Large intestine (tissue), 3 donors: Measurements from ENCODE around the gene STK11. TPM values are rescaled to one million over a fixed set of nuclear protein-coding genes. Genes with fewer than 3 reads are reported as not detected.

ENCODE experiments used
- DNase-seq, 2 donors: peaks; one replicate each; pipeline versions ENCODE4 v3.0.0 to v3.0.0-alpha.2; 2013
- H3K27ac ChIP-seq: one replicate; pipeline ENCODE4 v1.5.1; 2013; ENCODE audit warnings: low read length
- H3K27me3 ChIP-seq: 2 replicates; pipeline ENCODE4 v1.6.1; 2013; ENCODE audit warnings: low read length; ENCODE audit not compliant: control insufficient read depth, insufficient read depth
- H3K36me3 ChIP-seq: 2 replicates; pipeline ENCODE4 v1.6.1; 2013; ENCODE audit warnings: low read length; ENCODE audit not compliant: control insufficient read depth, insufficient read depth
- H3K4me1 ChIP-seq: one replicate; pipeline ENCODE4 v1.6.1; 2013; ENCODE audit warnings: low read length; ENCODE audit not compliant: control insufficient read depth, insufficient read depth
- H3K4me3 ChIP-seq: one replicate; pipeline ENCODE4 v1.5.1; 2013; ENCODE audit warnings: low read length
- H3K9me3 ChIP-seq: one replicate; pipeline ENCODE4 v1.6.1; 2013; ENCODE audit warnings: mild to moderate bottlenecking, low read depth, low read length, moderate library complexity; ENCODE audit not compliant: control insufficient read depth
- WGBS: methylation state at CpG from one replicate; pipeline ENCODE4 v1.1.5; 2013; ENCODE audit warnings: low lambda C conversion rate; ENCODE audit not compliant: insufficient coverage; 5-methylcytosine and 5-hydroxymethylcytosine counted together
- polyA plus RNA-seq: library from polyadenylated mRNA; unstranded; fragments of 120-200 nt; gene quantifications from one replicate; pipeline ENCODE4 v1.2.1, GENCODE V29; 2013

Gene STK11
- polyA plus RNA-seq, 1 donor = 67.1 TPM

- Histone ChIP-seq H3K27me3 (no peaks in the 10 kb centered on the region), H3K36me3 (peaks cover 16% of the 10 kb centered on the region), H3K27ac (peak within 1 kb of the TSS; percentile 100), H3K4me1 (peaks cover 41% of the 10 kb centered on the region), H3K9me3 (no peaks in the 10 kb centered on the region), H3K4me3 (peak within 1 kb of the TSS; percentile 85)
- WGBS = no CpG with 5 or more reads among the region's 60 CpGs
- DNase-seq = peak; percentile 77 to 91
These were observed 42.7 kb downstream of the STK11 start, which contains the start of gene MIDN for GRCh38 chr19:1248139-1248785. Gene MIDN, plus strand, starts transcription at chr19:1248583. Its CDS starts 1,714 bp downstream, at chr19:1250297.

GRCh38 chr19:1248786-1249297 is 43.3 kb downstream of the STK11 start:
- peak in 1 of 2 donors; percentile 61 for DNase-seq
- Histone ChIP-seq H3K4me3 (peak overlapping the region; percentile 85), H3K36me3 (peaks cover 19% of the 10 kb centered on the region), H3K9me3 (no peaks in the 10 kb centered on the region), H3K27ac (peak overlapping the region; percentile 100), H3K4me1 (peaks cover 43% of the 10 kb centered on the region), H3K27me3 (no peaks in the 10 kb centered on the region)
- WGBS = no CpG with 5 or more reads among the region's 74 CpGs

GRCh38 chr19:1249298-1249989 is 43.9 kb downstream of the STK11 start:
- Histone ChIP-seq H3K4me3 (peak overlapping the region; percentile 86), H3K27me3 (no peaks in the 10 kb centered on the region), H3K4me1 (peaks cover 41% of the 10 kb centered on the region), H3K36me3 (peaks cover 21% of the 10 kb centered on the region), H3K9me3 (no peaks in the 10 kb centered on the region), H3K27ac (peak overlapping the region; percentile 100)
- peak; percentile 97 to 98 for DNase-seq
- no CpG with 5 or more reads among the region's 102 CpGs for WGBS

GRCh38 chr19:1249990-1250436 is 44.4 kb downstream of the STK11 start:
- H3K4me3 ChIP-seq = peak overlapping the region; percentile 86
- H3K27ac ChIP-seq = peak overlapping the region; percentile 87
- no CpG with 5 or more reads among the region's 67 CpGs for WGBS
- H3K27me3 ChIP-seq = no peaks in the 10 kb centered on the region
- H3K36me3 ChIP-seq = peaks cover 27% of the 10 kb centered on the region
- DNase-seq = no peak
- H3K9me3 ChIP-seq = peaks cover 2% of the 10 kb centered on the region
- peaks cover 41% of the 10 kb centered on the region for H3K4me1 ChIP-seq

- no CpG with 5 or more reads among the region's 90 CpGs for WGBS
- Histone ChIP-seq H3K4me1 (peaks cover 41% of the 10 kb centered on the region), H3K9me3 (peaks cover 8% of the 10 kb centered on the region), H3K27ac (peak overlapping the region; percentile 99), H3K36me3 (peaks cover 33% of the 10 kb centered on the region), H3K4me3 (peak overlapping the region; percentile 86), H3K27me3 (no peaks in the 10 kb centered on the region)
- DNase-seq = peak in 1 of 2 donors; percentile 70
These were observed 45.1 kb downstream of the STK11 start for GRCh38 chr19:1250437-1251260.

GRCh38 chr19:1251330-1252220 is 46.0 kb downstream of the STK11 start:
- peak; percentile 83 to 89 for DNase-seq
- H3K4me1 ChIP-seq = peaks cover 39% of the 10 kb centered on the region
- no CpG with 5 or more reads among the region's 41 CpGs for WGBS
- peaks cover 41% of the 10 kb centered on the region for H3K36me3 ChIP-seq
- peak overlapping the region; percentile 99 for H3K27ac ChIP-seq
- peaks cover 8% of the 10 kb centered on the region for H3K9me3 ChIP-seq
- no peaks in the 10 kb centered on the region for H3K27me3 ChIP-seq
- peak overlapping the region; percentile 79 for H3K4me3 ChIP-seq

- peak overlapping the region; percentile 99 for H3K27ac ChIP-seq
- peak overlapping the region; percentile 79 for H3K4me3 ChIP-seq
- no CpG with 5 or more reads among the region's 30 CpGs for WGBS
- no peaks in the 10 kb centered on the region for H3K27me3 ChIP-seq
- DNase-seq = peak; percentile 79 to 90
- peaks cover 43% of the 10 kb centered on the region for H3K4me1 ChIP-seq
- H3K36me3 ChIP-seq = peaks cover 48% of the 10 kb centered on the region
- peaks cover 11% of the 10 kb centered on the region for H3K9me3 ChIP-seq
These were observed 46.7 kb downstream of the STK11 start for GRCh38 chr19:1252221-1252820.

GRCh38 chr19:1252821-1253513 is 47.4 kb downstream of the STK11 start:
- H3K27ac ChIP-seq = peak overlapping the region; percentile 99
- peak; percentile 87 to 94 for DNase-seq
- peaks cover 12% of the 10 kb centered on the region for H3K9me3 ChIP-seq
- peak overlapping the region; percentile 79 for H3K4me3 ChIP-seq
- H3K4me1 ChIP-seq = peaks cover 43% of the 10 kb centered on the region
- no peaks in the 10 kb centered on the region for H3K27me3 ChIP-seq
- peaks cover 55% of the 10 kb centered on the region for H3K36me3 ChIP-seq
- whole genome bisulfite sequencing = no CpG with 5 or more reads among the region's 26 CpGs
